Measurements from ENCODE around the gene CLMP.

GRCh38 chr11:123227763-123228495, 32.9 kb upstream of the CLMP start:
- TF ChIP-seq CTCF (conservative IDR thresholded peaks at IDR 0.05) = no peak
- no peak for TF ChIP-seq EZH2 (IDR thresholded peaks at IDR 0.05; ENCODE audit: low read depth)
